ENCODE data around the gene NELFCD. TPM values are rescaled to one million over a fixed set of nuclear protein-coding genes. Genes with fewer than 3 reads are reported as not detected.

Gene NELFCD
- total and polyA plus RNA-seq, 9 of the 15 experiments (the other 6 are each of a cell fraction or from before 2014, with no cell fraction given): 11.7 to 163 (median 96.5) TPM

GRCh38 chr20:58982406-58983114 lies 1.5 kb downstream of the NELFCD start:
- in situ Hi-C loops (cut with MboI) (no loop called here), intact Hi-C loops (cut with micrococcal nuclease) (loop anchor here (5.0 kb wide), 2 partner anchors 50 to 90 kb away; partner anchors contain the start of gene ATP5F1E)
- no peak overlapping the region for H2AFZ ChIP-seq (ENCODE audit: low read depth, low read length)
- ChIA-PET POLR2A (interaction anchor here (0.6 to 4.6 kb wide), 7 partner anchors 11 to 449 kb away, joined by 3 to 29 read pairs (median 5); partner anchors contain the start of gene ATP5F1E), CTCF (ENCODE audit: low intra/inter-chr PET ratio) (no interaction called here)
- peaks cover 17 to 25% of the 10 kb centered on the region in 2 experiments; a peak in 4 of 5 replicates for H3K4me1 ChIP-seq (replicated peaks in 1 of 2; ENCODE audit: control insufficient read depth in 2 of 2, insufficient read depth in 2 of 2, low read length in 2 of 2)
- peak overlapping the region; percentile 84 for H3K27ac ChIP-seq (ENCODE audit: extremely low read depth, low read depth, low read length)
- WGBS (ENCODE audit: insufficient coverage, low coverage, missing lambda C conversion rate): 10% methylated on average over 12 of the region's 12 CpGs
- TSS peak; percentile 40 for BruUV-seq (replicated peaks)
- no peaks in the 10 kb centered on the region for H3K9me3 ChIP-seq (replicated peaks; ENCODE audit: control insufficient read depth, insufficient read depth, low read depth, low read length)
- H3K27me3 ChIP-seq (ENCODE audit: control insufficient read depth in 2 of 2, insufficient read depth in 2 of 2, low read length in 2 of 2): no peaks in the 10 kb centered on the region
- H3K36me3 ChIP-seq (ENCODE audit: control insufficient read depth, insufficient read depth, low read length): peaks cover 47% of the 10 kb centered on the region
- peak overlapping the region; percentile 95 to 96 for H3K9ac ChIP-seq (ENCODE audit: insufficient read depth in 1 of 2, low read depth in 2 of 2, low read length in 2 of 2)
- FAIRE-seq: peak; percentile 66
- peak; percentile 70 for ATAC-seq
- H3K4me3 ChIP-seq: peak overlapping the region; percentile 78
- DNase-seq (ENCODE audit: extremely low read depth in 1 of 4, low spot score in 3 of 4): peak in 2 of 4 experiments; percentile 40 to 74
- no peaks in the 10 kb centered on the region for H3K9me1 ChIP-seq (ENCODE audit: control insufficient read depth, insufficient read depth, low read length)
- peak overlapping the region; percentile 96 for H3K4me2 ChIP-seq (ENCODE audit: insufficient read depth, low read length)
- peaks cover 62% of the 10 kb centered on the region for H3K79me2 ChIP-seq (ENCODE audit: control insufficient read depth, insufficient read depth, low read length)
- H4K20me1 ChIP-seq (replicated peaks; ENCODE audit: control insufficient read depth, insufficient read depth, low read length): peaks cover 5% of the 10 kb centered on the region; the same call in 1 of the 2 replicates
- no peak for TF ChIP-seq RBM39 (optimal IDR thresholded peaks at IDR 0.05; ENCODE audit: low read depth, low read length)
- TF ChIP-seq MED1 (CRISPR knock-in tag; IDR thresholded peaks at IDR 0.05; ENCODE audit: borderline replicate concordance): no peak
- TF ChIP-seq CHD7 (IDR thresholded peaks at IDR 0.05; ENCODE audit: low read depth, low read length): no peak
- peak; percentile 68 for TF ChIP-seq ESRRA (IDR thresholded peaks at IDR 0.05; ENCODE audit: borderline replicate concordance, low read depth)
- TF ChIP-seq ARID3A (IDR thresholded peaks at IDR 0.05; ENCODE audit: borderline replicate concordance, low read depth, low read length): no peak
- TF ChIP-seq TCF15 (CRISPR knock-in tag; IDR thresholded peaks at IDR 0.05): no peak
- no peak for TF ChIP-seq CSDE1 (IDR thresholded peaks at IDR 0.05)
